Epidermal melanocyte (primary cell): Measurements from ENCODE around the gene ELP5.

Source experiments
- DNase-seq: peaks from one replicate; pipeline ENCODE4 v3.0.0; 2011; ENCODE audit warnings: low spot score; ENCODE audit not compliant: insufficient read length

The ELP5 gene

GRCh38 chr17:7218758-7219157, 33.3 kb upstream of the ELP5 start:
- no peak for DNase-seq

- DNase-seq: no peak
These were observed 32.7 kb upstream of the ELP5 start for GRCh38 chr17:7219229-7219811.

- DNase-seq: peak; percentile 94
These were observed 32.0 kb upstream of the ELP5 start, which contains the start of the genes ACADVL and DLG4 for GRCh38 chr17:7219812-7220592. Gene ACADVL, plus strand, starts transcription at chr17:7219938. Its CDS starts 47 bp downstream, at chr17:7219985. Gene DLG4, minus strand, starts transcription at chr17:7219836.

GRCh38 chr17:7220593-7221277, 31.3 kb upstream of the ELP5 start:
- peak; percentile 73 for DNase-seq

- DNase-seq: no peak
These were observed 30.5 kb upstream of the ELP5 start for GRCh38 chr17:7221278-7222092.

- DNase-seq: no peak
These were observed 29.7 kb upstream of the ELP5 start for GRCh38 chr17:7222093-7222971.

- no peak for DNase-seq
These were observed 29.1 kb upstream of the ELP5 start for GRCh38 chr17:7222972-7223292.

GRCh38 chr17:7223375-7223774, 28.6 kb upstream of the ELP5 start:
- DNase-seq: no peak

- no peak for DNase-seq
These were observed 27.9 kb upstream of the ELP5 start for GRCh38 chr17:7224110-7224509.

GRCh38 chr17:7224661-7225111, 27.3 kb upstream of the ELP5 start:
- DNase-seq: no peak

GRCh38 chr17:7225711-7226331, 26.2 kb upstream of the ELP5 start:
- DNase-seq: no peak

- DNase-seq: no peak
These were observed 25.0 kb upstream of the ELP5 start for GRCh38 chr17:7226721-7227710.

- DNase-seq: no peak
These were observed 23.1 kb upstream of the ELP5 start for GRCh38 chr17:7228920-7229319.

GRCh38 chr17:7229504-7229903, 22.5 kb upstream of the ELP5 start:
- no peak for DNase-seq

- no peak for DNase-seq
These were observed 19.9 kb upstream of the ELP5 start for GRCh38 chr17:7232114-7232513.

- DNase-seq: no peak
These were observed 18.3 kb upstream of the ELP5 start for GRCh38 chr17:7233701-7234082.

GRCh38 chr17:7234083-7234951, 17.7 kb upstream of the ELP5 start, which contains the start of gene DVL2:
Gene DVL2, minus strand, starts transcription at chr17:7234517. Its CDS starts 255 bp downstream, at chr17:7234262.
- peak; percentile 99 for DNase-seq
